Lung (tissue), 12 donors: Measurements from ENCODE around the gene GNAO1. TPM values are rescaled to one million over a fixed set of nuclear protein-coding genes. Genes with fewer than 3 reads are reported as not detected.

ENCODE experiments used
- ATAC-seq: fragments of 200-7000 bp; cut with Tn5 transposase; one replicate; pipeline ENCODE4 v1.9.1; 2020; ENCODE audit warnings: moderate number of reproducible peaks; ENCODE audit not compliant: insufficient read depth, low FRiP score
- DNase-seq, 3 donors: peaks; one replicate each; pipeline ENCODE4 v3.0.0-alpha.2; 2013 to 2017
- H3K27ac ChIP-seq, 2 donors: one replicate each; pipeline ENCODE4 v1.5.1; 2013; ENCODE audit warnings: mild to moderate bottlenecking in 2 of 2, moderate library complexity in 2 of 2, control low read depth in 1 of 2, inconsistent platforms in 1 of 2, low read depth in 1 of 2, low read length in 1 of 2
- H3K27me3 ChIP-seq, 3 donors: one replicate each; pipeline ENCODE4 v1.5.1; 2013; ENCODE audit warnings: low read length in 2 of 3; ENCODE audit not compliant: control insufficient read depth in 3 of 3, insufficient read depth in 3 of 3
- H3K36me3 ChIP-seq, 4 donors: one replicate each; pipeline ENCODE4 v1.5.1; 2013; ENCODE audit warnings: low read length in 4 of 4, mild to moderate bottlenecking in 1 of 4, moderate library complexity in 1 of 4; ENCODE audit not compliant: control insufficient read depth in 4 of 4, insufficient read depth in 4 of 4
- H3K4me1 ChIP-seq, 5 donors: one replicate each; pipeline ENCODE4 v1.5.1; 2013; ENCODE audit warnings: low read length in 5 of 5, mild to moderate bottlenecking in 2 of 5, moderate library complexity in 1 of 5; ENCODE audit not compliant: control insufficient read depth in 5 of 5, insufficient read depth in 5 of 5
- H3K4me3 ChIP-seq: one replicate; pipeline ENCODE4 v1.5.1; 2013; ENCODE audit warnings: mild to moderate bottlenecking, control low read depth, moderate library complexity
- H3K9ac ChIP-seq, 2 donors: one replicate each; pipeline ENCODE4 v1.5.1; 2013; ENCODE audit warnings: low read length in 2 of 2, control low read depth in 1 of 2; ENCODE audit not compliant: insufficient read depth in 1 of 2
- H3K9me3 ChIP-seq, 4 donors: one replicate each; pipeline ENCODE4 v1.5.1; 2013; ENCODE audit warnings: low read length in 3 of 4, mild to moderate bottlenecking in 1 of 4, moderate library complexity in 1 of 4; ENCODE audit not compliant: control insufficient read depth in 4 of 4, insufficient read depth in 3 of 4
- WGBS, 2 donors: extraction: QIAGEN DNeasy Blood & Tissue Kit; methylation state at CpG; one replicate each; pipeline ENCODE4 v1.1.7; 2013; 5-methylcytosine and 5-hydroxymethylcytosine counted together
- polyA plus RNA-seq, 2 donors: library from polyadenylated mRNA; stranded (reverse); fragments of 200-250 nt; gene quantifications; one replicate each; pipeline ENCODE4 v1.2.1, GENCODE V29; 2013
- total RNA-seq, 2 donors: library from RNA; depleted of rRNA in 1 of 2; stranded (reverse); fragments of >200 nt in 1 of 2; gene quantifications; one replicate each; pipeline ENCODE4 v1.2.1, GENCODE V29; 2014 to 2021
- TF ChIP-seq, protein P1 (sequence below): IDR thresholded peaks from 2 replicates; pipeline ENCODE4 v1.5.1; 2012; ENCODE audit warnings: mild to moderate bottlenecking; ENCODE audit errors: control extremely low read depth, extremely low read depth
- donor health status: control.
- donor health status: control.
- donor health status: Bipolar disorder and iron deficiency.
- donor health status: healthy.
- donor health status: DM: yes; HTN: yes; CAD: no.

The GNAO1 gene
- total and polyA plus RNA-seq, 4 donors, result 0.33 to 5.2 (median 0.76) TPM

DNA sequence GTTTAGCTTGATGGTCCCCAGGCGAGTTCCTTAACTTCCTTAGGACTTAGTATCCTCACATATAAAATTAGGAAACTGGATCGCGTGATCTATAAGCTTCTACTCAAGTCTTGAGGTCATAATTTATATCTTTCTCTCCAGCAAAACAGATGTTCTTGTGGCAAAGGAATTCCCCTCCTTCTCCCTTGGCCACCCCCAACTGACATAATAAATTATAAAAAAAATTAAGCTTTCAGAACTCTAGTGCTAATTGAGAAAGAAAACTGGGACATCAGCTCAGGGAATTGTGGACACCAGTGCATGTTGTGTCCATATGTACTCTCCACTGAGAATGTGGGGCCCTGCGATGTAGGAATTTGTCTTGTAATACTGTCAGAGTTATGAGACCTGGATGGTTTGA lies 13.5 kb downstream of the GNAO1 start:
- WGBS, 2 donors, result 50 to 76% methylated on average over 4 of the region's 4 CpGs
- Histone ChIP-seq H3K27me3 (no peaks in the 10 kb centered on the region), H3K9me3 (peaks cover 0 to 4% (median 2%) of the 10 kb centered on the region in 4 donors), H3K4me3 (no peak overlapping the region), H3K9ac (no peak overlapping the region), H3K36me3 (peaks cover 0 to 2% (median 0%) of the 10 kb centered on the region in 4 donors), H3K27ac (no peak overlapping the region), H3K4me1 (peaks cover 0 to 17% (median 4%) of the 10 kb centered on the region in 5 donors)
- ATAC-seq, result no peak
- no peak for DNase-seq
- TF ChIP-seq, protein P1, sequence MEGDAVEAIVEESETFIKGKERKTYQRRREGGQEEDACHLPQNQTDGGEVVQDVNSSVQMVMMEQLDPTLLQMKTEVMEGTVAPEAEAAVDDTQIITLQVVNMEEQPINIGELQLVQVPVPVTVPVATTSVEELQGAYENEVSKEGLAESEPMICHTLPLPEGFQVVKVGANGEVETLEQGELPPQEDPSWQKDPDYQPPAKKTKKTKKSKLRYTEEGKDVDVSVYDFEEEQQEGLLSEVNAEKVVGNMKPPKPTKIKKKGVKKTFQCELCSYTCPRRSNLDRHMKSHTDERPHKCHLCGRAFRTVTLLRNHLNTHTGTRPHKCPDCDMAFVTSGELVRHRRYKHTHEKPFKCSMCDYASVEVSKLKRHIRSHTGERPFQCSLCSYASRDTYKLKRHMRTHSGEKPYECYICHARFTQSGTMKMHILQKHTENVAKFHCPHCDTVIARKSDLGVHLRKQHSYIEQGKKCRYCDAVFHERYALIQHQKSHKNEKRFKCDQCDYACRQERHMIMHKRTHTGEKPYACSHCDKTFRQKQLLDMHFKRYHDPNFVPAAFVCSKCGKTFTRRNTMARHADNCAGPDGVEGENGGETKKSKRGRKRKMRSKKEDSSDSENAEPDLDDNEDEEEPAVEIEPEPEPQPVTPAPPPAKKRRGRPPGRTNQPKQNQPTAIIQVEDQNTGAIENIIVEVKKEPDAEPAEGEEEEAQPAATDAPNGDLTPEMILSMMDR, result no peak

DNA sequence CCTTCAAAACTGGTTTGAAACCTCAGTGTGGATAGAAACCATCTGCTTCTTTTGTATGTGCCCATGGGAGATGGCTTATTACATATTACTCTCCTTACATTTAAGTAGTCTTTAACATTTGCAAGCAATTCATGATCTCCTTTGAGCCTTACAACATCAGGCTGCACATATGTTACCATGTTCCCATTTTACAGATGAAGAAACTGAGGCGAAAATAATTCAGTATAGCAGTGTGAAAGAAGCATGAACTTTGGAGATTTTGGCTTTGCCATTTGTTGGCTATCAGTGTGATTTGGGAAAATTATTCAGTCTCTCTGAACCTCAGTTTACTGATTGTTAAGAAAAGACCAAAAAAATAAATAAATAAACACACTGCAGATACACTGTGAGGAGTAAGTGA lies 15.7 kb downstream of the GNAO1 start:
- DNase-seq (no peak), ATAC-seq (no peak)
- WGBS, 2 donors, result 86 to 92% methylated on average over 1 of the region's 1 CpG
- Histone ChIP-seq H3K9ac (no peak overlapping the region), H3K27ac (no peak overlapping the region), H3K36me3 (peaks cover 0 to 2% (median 0%) of the 10 kb centered on the region in 4 donors), H3K4me1 (peaks cover 0 to 20% (median 3%) of the 10 kb centered on the region in 5 donors), H3K27me3 (no peaks in the 10 kb centered on the region), H3K4me3 (no peak overlapping the region), H3K9me3 (peaks cover 0 to 4% (median 3%) of the 10 kb centered on the region in 4 donors)
- TF ChIP-seq, protein P1, result no peak

DNA sequence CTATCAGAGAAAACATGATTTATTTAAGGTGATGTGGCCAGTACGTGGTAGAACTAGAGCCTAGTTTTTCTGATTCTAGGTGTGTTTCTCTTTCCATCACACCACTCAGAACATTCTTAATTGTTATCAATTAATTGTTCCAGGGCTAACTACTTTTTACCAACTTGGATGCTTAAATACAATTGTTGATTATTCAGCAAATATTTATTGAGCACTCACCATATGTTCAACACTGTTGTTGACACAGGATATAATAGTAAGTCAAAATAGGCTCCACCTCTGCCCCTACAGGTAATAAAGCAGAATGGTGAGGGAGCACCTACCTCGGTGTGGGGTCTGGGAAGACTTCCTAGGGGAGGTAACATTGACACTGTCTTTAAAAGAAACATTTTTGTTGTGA lies 16.1 kb downstream of the GNAO1 start:
- no peak overlapping the region for H3K4me3 ChIP-seq
- no peak for ATAC-seq

More for the DNA sequence above, 16.1 kb downstream of the GNAO1 start:
- peaks cover 0 to 4% (median 3%) of the 10 kb centered on the region in 4 donors for H3K9me3 ChIP-seq
- peaks cover 0 to 2% (median 0%) of the 10 kb centered on the region in 4 donors for H3K36me3 ChIP-seq
- H3K9ac ChIP-seq, result no peak overlapping the region
- TF ChIP-seq, protein P1, result no peak
- H3K27ac ChIP-seq, result no peak overlapping the region
- H3K27me3 ChIP-seq, result no peaks in the 10 kb centered on the region
- no peak for DNase-seq
- peaks cover 0 to 18% (median 3%) of the 10 kb centered on the region in 5 donors for H3K4me1 ChIP-seq
- WGBS, 2 donors, result 74 to 78% methylated on average over 2 of the region's 2 CpGs
